ENCODE data around the gene CRYBB1. TPM values are rescaled to one million over a fixed set of nuclear protein-coding genes. Genes with fewer than 3 reads are reported as not detected.

CRYBB1 gene
- total RNA-seq, 4 donors from 2014 or later: 0.42 TPM; not detected in 3

- WGBS, 2 donors: 86 to 89% methylated on average over 15 of the region's 15 CpGs
- H3K4me3 ChIP-seq (ENCODE audit: low read depth, poor library complexity, severe bottlenecking): no peak overlapping the region
- TF ChIP-seq CTCF (IDR thresholded peaks at IDR 0.05) (no peak), POLR2A (IDR thresholded peaks at IDR 0.05) (no peak)
- intact Hi-C loops (cut with DNase I; ENCODE audit: low total_unique reads): no loop called here
- no peak for DNase-seq (ENCODE audit: low spot score in 2 of 2)
Measured at GRCh38 chr22:26643418-26644100, 25.7 kb upstream of the CRYBB1 start.

- DNase-seq (ENCODE audit: low spot score in 2 of 2): no peak
- TF ChIP-seq POLR2A (IDR thresholded peaks at IDR 0.05): no peak
- TF ChIP-seq CTCF (IDR thresholded peaks at IDR 0.05): no peak
- intact Hi-C loops (cut with DNase I; ENCODE audit: low total_unique reads): no loop called here
- 43 to 55% methylated on average over 8 of the region's 8 CpGs for WGBS, 2 donors
- H3K4me3 ChIP-seq (ENCODE audit: low read depth, poor library complexity, severe bottlenecking): no peak overlapping the region
Measured at GRCh38 chr22:26642465-26643417, 24.9 kb upstream of the CRYBB1 start.

- intact Hi-C loops (cut with DNase I; ENCODE audit: low total_unique reads): loop anchor here (10.0 kb wide), 1 partner anchor 261 kb away; no protein-coding TSS in a partner anchor
- no peak for TF ChIP-seq POLR2A (IDR thresholded peaks at IDR 0.05)
- no peak for TF ChIP-seq CTCF (IDR thresholded peaks at IDR 0.05)
- WGBS, 2 donors: 38 to 48% methylated on average over 1 of the region's 1 CpG
- H3K4me3 ChIP-seq (ENCODE audit: low read depth, poor library complexity, severe bottlenecking): no peak overlapping the region
- DNase-seq (ENCODE audit: low spot score in 2 of 2): no peak
Measured at GRCh38 chr22:26636296-26636695, 18.5 kb upstream of the CRYBB1 start.

GRCh38 chr22:26635117-26635516, 17.3 kb upstream of the CRYBB1 start:
- no peak for TF ChIP-seq POLR2A (IDR thresholded peaks at IDR 0.05)
- TF ChIP-seq CTCF (IDR thresholded peaks at IDR 0.05): no peak
- DNase-seq (ENCODE audit: low spot score in 2 of 2): no peak
- WGBS, 2 donors: 91 to 95% methylated on average over 2 of the region's 2 CpGs
- intact Hi-C loops (cut with DNase I; ENCODE audit: low total_unique reads): loop anchor here (10.0 kb wide), 1 partner anchor 260 kb away; no protein-coding TSS in a partner anchor
- no peak overlapping the region for H3K4me3 ChIP-seq (ENCODE audit: low read depth, poor library complexity, severe bottlenecking)

- WGBS, 2 donors: 86 to 91% methylated on average over 3 of the region's 3 CpGs
- TF ChIP-seq POLR2A (IDR thresholded peaks at IDR 0.05): no peak
- TF ChIP-seq CTCF (IDR thresholded peaks at IDR 0.05): no peak
- intact Hi-C loops (cut with DNase I; ENCODE audit: low total_unique reads): loop anchor here (10.0 kb wide), 1 partner anchor 259 kb away; no protein-coding TSS in a partner anchor
- H3K4me3 ChIP-seq (ENCODE audit: low read depth, poor library complexity, severe bottlenecking): no peak overlapping the region
- DNase-seq (ENCODE audit: low spot score in 2 of 2): no peak
Measured at GRCh38 chr22:26634189-26634588, 16.4 kb upstream of the CRYBB1 start.
